GM12891 (cell line): Measurements from ENCODE around the gene CCDC30. TPM values are rescaled to one million over a fixed set of nuclear protein-coding genes. Genes with fewer than 3 reads are reported as not detected.

ENCODE experiments used
- DNase-seq: peaks from one replicate; pipeline ENCODE4 v3.0.0; 2011; ENCODE audit warnings: low spot score; ENCODE audit not compliant: insufficient read length
- FAIRE-seq: peaks from 2 replicates; lab custom pipeline; 2011; peaks lifted over from hg19 to GRCh38; lab: Jason Lieb, UNC
- PAX5 ChIP-seq: IDR thresholded peaks from 2 replicates; pipeline ENCODE4 v1.6.1; 2011; ENCODE audit warnings: low read length, moderate library complexity, mild to moderate bottlenecking; ENCODE audit not compliant: insufficient read depth, severe bottlenecking
- POLR2A ChIP-seq: IDR thresholded peaks from 2 replicates; pipeline ENCODE4 v1.6.1; 2011; ENCODE audit warnings: low read depth, low read length, control low read depth
- POLR2AphosphoS5 ChIP-seq: IDR thresholded peaks from 2 replicates; pipeline ENCODE4 v1.6.1; 2011; ENCODE audit warnings: low read depth, low read length, control low read depth
- POU2F2 ChIP-seq: IDR thresholded peaks from 2 replicates; pipeline ENCODE4 v1.6.1; 2011; ENCODE audit warnings: low read depth, mild to moderate bottlenecking, control low read depth, low read length, moderate library complexity
- SPI1 ChIP-seq: IDR thresholded peaks from 2 replicates; pipeline ENCODE4 v1.6.1; 2011; ENCODE audit warnings: low read depth, low read length, control low read depth
- TAF1 ChIP-seq: IDR thresholded peaks from 2 replicates; pipeline ENCODE4 v1.6.1; 2011; ENCODE audit warnings: low read depth, low read length, control low read depth
- polyA plus RNA-seq: library from polyadenylated mRNA; unstranded; fragments of >200 nt; gene quantifications from one replicate; pipeline ENCODE4 v1.2.1, GENCODE V29; 2012; ENCODE audit warnings: low read depth, missing spikeins, inconsistent platforms; ENCODE audit not compliant: missing spikeins

Gene CCDC30
- polyA plus RNA-seq: 0.36 TPM

- DNase-seq (peak; percentile 78), FAIRE-seq (peak; percentile 99)
- peak; percentile 43; the same call in 1 of the 2 replicates for TF ChIP-seq POLR2A
- no peak for TF ChIP-seq TAF1
- no peak for TF ChIP-seq POLR2AphosphoS5
- no peak for TF ChIP-seq PAX5
- TF ChIP-seq SPI1: no peak
- 0 out of 2 replicates have a peak, but pooled peaks have one; percentile 32 for TF ChIP-seq POU2F2
These were observed at the start of gene CCDC30 for GRCh38 chr1:42462828-42463763. Gene CCDC30 (plus strand): TSS chr1:42463286. CDS start chr1:42480552, 17,266 bp downstream.

GRCh38 chr1:42414551-42415496, 48.3 kb upstream of the CCDC30 start:
- DNase-seq: no peak
- TF ChIP-seq TAF1 (no peak), POU2F2 (no peak), SPI1 (no peak), POLR2A (no peak), POLR2AphosphoS5 (no peak), PAX5 (no peak)
- FAIRE-seq: no peak

GRCh38 chr1:42417166-42417565, 45.9 kb upstream of the CCDC30 start:
- no peak for DNase-seq
- no peak for FAIRE-seq
- TF ChIP-seq SPI1: no peak
- no peak for TF ChIP-seq PAX5
- no peak for TF ChIP-seq POLR2A
- no peak for TF ChIP-seq TAF1
- no peak for TF ChIP-seq POLR2AphosphoS5
- TF ChIP-seq POU2F2: no peak

GRCh38 chr1:42418516-42418915, 44.6 kb upstream of the CCDC30 start:
- no peak for FAIRE-seq
- DNase-seq: no peak
- TF ChIP-seq PAX5: no peak
- no peak for TF ChIP-seq POLR2AphosphoS5
- no peak for TF ChIP-seq SPI1
- no peak for TF ChIP-seq POU2F2
- TF ChIP-seq TAF1: no peak
- no peak for TF ChIP-seq POLR2A

- no peak for DNase-seq
- TF ChIP-seq POU2F2 (no peak), SPI1 (no peak), PAX5 (no peak), POLR2A (no peak)
- no peak for FAIRE-seq
These were observed 43.8 kb upstream of the CCDC30 start for GRCh38 chr1:42419126-42419821.

- FAIRE-seq: no peak
- DNase-seq: no peak
- TF ChIP-seq POLR2AphosphoS5 (no peak), PAX5 (no peak), SPI1 (no peak), POU2F2 (no peak), POLR2A (no peak), TAF1 (no peak)
These were observed 43.0 kb upstream of the CCDC30 start for GRCh38 chr1:42420121-42420520.

GRCh38 chr1:42420911-42421585, 42.0 kb upstream of the CCDC30 start:
- no peak for DNase-seq
- no peak for FAIRE-seq
- TF ChIP-seq SPI1 (no peak), TAF1 (no peak), PAX5 (no peak)

GRCh38 chr1:42422737-42423136, 40.3 kb upstream of the CCDC30 start:
- DNase-seq (no peak), FAIRE-seq (no peak)
- TF ChIP-seq SPI1 (no peak), POU2F2 (no peak), TAF1 (no peak), POLR2A (no peak), PAX5 (no peak), POLR2AphosphoS5 (no peak)
